NCI-H2227 treated with DMSO at 0.1 percent for 48 hours (cell line): Measurements from ENCODE around the gene CCS.
A peak's percentile ranks its signal among the peaks of the same experiment; 100 is the strongest.
"Not testable (repeated sequence)": the region's sequence is repeated elsewhere in the genome, so short reads cannot be mapped to it uniquely, and the experiment has no call there.

ENCODE experiments used
- DNase-seq: peaks from one replicate; lab custom pipeline; 2025; lab: John Stamatoyannopoulos, UW

The CCS gene

GRCh38 chr11:66626382-66626781 is 33.4 kb downstream of the CCS start:
- no peak for DNase-seq

- DNase-seq, result no peak
Measured at GRCh38 chr11:66626926-66627325, 33.9 kb downstream of the CCS start.

- no peak for DNase-seq
Measured at GRCh38 chr11:66628061-66628603, 35.1 kb downstream of the CCS start.

GRCh38 chr11:66629356-66629755 is 36.4 kb downstream of the CCS start:
- no peak for DNase-seq

GRCh38 chr11:66631883-66632282 is 38.9 kb downstream of the CCS start:
- no peak for DNase-seq

GRCh38 chr11:66632952-66633351 is 40.0 kb downstream of the CCS start:
- DNase-seq, result no peak

- no peak for DNase-seq
Measured at GRCh38 chr11:66636411-66636810, 43.4 kb downstream of the CCS start.

GRCh38 chr11:66637557-66638176 is 44.7 kb downstream of the CCS start:
- no peak for DNase-seq

- DNase-seq, result peak; percentile 99
Measured at GRCh38 chr11:66638177-66639065, 45.4 kb downstream of the CCS start, which contains the start of gene RBM4. Gene RBM4, plus strand, starts transcription at chr11:66638703. Its CDS starts 1,009 bp downstream, at chr11:66639712.

- peak; percentile 35 for DNase-seq
Measured at GRCh38 chr11:66639066-66639813, 46.3 kb downstream of the CCS start.

- DNase-seq, result not testable (repeated sequence)
Measured at GRCh38 chr11:66639814-66640340, 46.9 kb downstream of the CCS start.

- DNase-seq, result no peak
Measured at GRCh38 chr11:66641834-66642233, 48.8 kb downstream of the CCS start.

- no peak for DNase-seq
Measured at GRCh38 chr11:66643745-66644437, 50.9 kb downstream of the CCS start.

GRCh38 chr11:66646828-66647227 is 53.8 kb downstream of the CCS start:
- DNase-seq, result no peak

- no peak for DNase-seq
Measured at GRCh38 chr11:66649903-66650302, 56.9 kb downstream of the CCS start.

GRCh38 chr11:66651016-66651415 is 58.0 kb downstream of the CCS start:
- no peak for DNase-seq

GRCh38 chr11:66652651-66653050 is 59.7 kb downstream of the CCS start:
- no peak for DNase-seq

GRCh38 chr11:66653123-66653522 is 60.1 kb downstream of the CCS start:
- DNase-seq, result no peak
